GM23338 (cell line): Measurements from ENCODE around the gene ACP2. TPM values are rescaled to one million over a fixed set of nuclear protein-coding genes. Genes with fewer than 3 reads are reported as not detected.

Source experiments
- ATAC-seq: fragments of 200-7000 bp; cut with Tn5 transposase; 3 replicates; pipeline ENCODE4 v1.9.1; 2020
- DNase-seq: peaks from one replicate; pipeline ENCODE4 v3.0.0-alpha.2; 2015; ENCODE audit warnings: low spot score
- H2AFZ ChIP-seq: fragments of 200-600 bp; sonication (generic); 2 replicates; pipeline ENCODE4 v1.8.0; 2016; ENCODE audit warnings: antibody characterized with exemption, mild to moderate bottlenecking, moderate library complexity
- H3F3A ChIP-seq: fragments of 200-600 bp; sonication (generic); replicated peaks from 2 replicates; pipeline ENCODE4 v1.8.0; 2017; ENCODE audit warnings: antibody characterized with exemption, mixed run types, low read depth
- H3K27ac ChIP-seq: fragments of 200-600 bp; sonication (generic); 2 replicates; pipeline ENCODE4 v1.6.1; 2016; ENCODE audit warnings: low read depth
- H3K27me3 ChIP-seq: fragments of 200-600 bp; sonication (generic); 2 replicates; pipeline ENCODE4 v1.8.0; 2016; ENCODE audit warnings: mild to moderate bottlenecking, mixed run types, moderate library complexity; ENCODE audit not compliant: insufficient read depth
- H3K36me3 ChIP-seq: fragments of 200-600 bp; sonication (generic); 2 replicates; pipeline ENCODE4 v1.8.0; 2016; ENCODE audit warnings: mild to moderate bottlenecking; ENCODE audit not compliant: insufficient read depth
- H3K4me1 ChIP-seq: fragments of 200-600 bp; sonication (generic); 2 replicates; pipeline ENCODE4 v1.8.0; 2016; ENCODE audit warnings: mild to moderate bottlenecking, moderate library complexity; ENCODE audit not compliant: insufficient read depth
- H3K4me2 ChIP-seq: fragments of 200-600 bp; sonication (generic); 2 replicates; pipeline ENCODE4 v1.7.1; 2017; ENCODE audit warnings: mixed run types
- H3K4me3 ChIP-seq: fragments of 200-600 bp; sonication (generic); 2 replicates; pipeline ENCODE4 v1.6.1; 2016; ENCODE audit warnings: mixed run types
- H3K79me2 ChIP-seq: fragments of 200-600 bp; sonication (generic); replicated peaks from 2 replicates; pipeline ENCODE4 v1.8.0; 2017; ENCODE audit warnings: mild to moderate bottlenecking; ENCODE audit not compliant: insufficient read depth
- H3K9me2 ChIP-seq: fragments of 200-600 bp; sonication (generic); 2 replicates; pipeline ENCODE4 v1.8.0; 2017; ENCODE audit not compliant: insufficient read depth
- H4K20me1 ChIP-seq: fragments of 200-600 bp; sonication (generic); replicated peaks from 2 replicates; pipeline ENCODE4 v1.8.0; 2017; ENCODE audit warnings: mild to moderate bottlenecking; ENCODE audit not compliant: insufficient read depth
- H3K27ac Mint-ChIP-seq: 2 replicates; pipeline ENCODE4 v1.8.0; 2020; ENCODE audit warnings: inconsistent platforms, mild to moderate bottlenecking, moderate library complexity, mixed read lengths
- H3K27me3 Mint-ChIP-seq: 3 replicates; pipeline ENCODE4 v1.8.0; 2022; ENCODE audit warnings: low read depth, mild to moderate bottlenecking, moderate library complexity, mixed read lengths, inconsistent platforms; ENCODE audit not compliant: insufficient read depth, poor library complexity
- H3K36me3 Mint-ChIP-seq: 3 replicates; pipeline ENCODE4 v1.8.0; 2021; ENCODE audit warnings: low read depth, mild to moderate bottlenecking, inconsistent platforms, moderate library complexity, mixed read lengths
- H3K4me1 Mint-ChIP-seq: 3 replicates; pipeline ENCODE4 v1.8.0; 2020; ENCODE audit warnings: mild to moderate bottlenecking, inconsistent platforms, mixed read lengths
- H3K4me3 Mint-ChIP-seq: 3 replicates; pipeline ENCODE4 v1.8.0; 2021; ENCODE audit warnings: moderate library complexity, mild to moderate bottlenecking, inconsistent platforms, mixed read lengths
- H3K9me3 Mint-ChIP-seq: 3 replicates; pipeline ENCODE4 v1.8.0; 2020; ENCODE audit warnings: moderate library complexity, mild to moderate bottlenecking, inconsistent platforms, mixed read lengths
- CREB1 ChIP-seq: fragments of 250-450 bp; sonication (Bioruptor Pico); IDR thresholded peaks from 2 replicates; pipeline ENCODE4 v1.5.0; 2020; ENCODE audit warnings: low read depth, mild to moderate bottlenecking, moderate library complexity
- EZH2 ChIP-seq: fragments of 200-600 bp; sonication (generic); IDR thresholded peaks from one replicate; pipeline ENCODE4 v1.8.0; 2017; ENCODE audit warnings: antibody characterized with exemption, mild to moderate bottlenecking, low read depth; ENCODE audit not compliant: unreplicated experiment
- EZH2phosphoT487 ChIP-seq: fragments of 200-600 bp; sonication (generic); IDR thresholded peaks from one replicate; pipeline ENCODE4 v1.8.1; 2018; ENCODE audit warnings: antibody characterized with exemption; ENCODE audit not compliant: unreplicated experiment
- JUNB ChIP-seq: IDR thresholded peaks from one replicate; pipeline ENCODE4 v1.6.1; 2016; ENCODE audit warnings: antibody characterized with exemption; ENCODE audit not compliant: unreplicated experiment
- NANOG ChIP-seq: IDR thresholded peaks from 2 replicates; pipeline ENCODE4 v1.6.1; 2016; ENCODE audit warnings: antibody characterized with exemption, borderline replicate concordance
- POLR2AphosphoS5 ChIP-seq: IDR thresholded peaks from 2 replicates; pipeline ENCODE4 v1.6.1; 2016; ENCODE audit warnings: antibody characterized with exemption, low read depth
- STAT1 ChIP-seq: IDR thresholded peaks from one replicate; pipeline ENCODE4 v1.6.1; 2016; ENCODE audit warnings: antibody characterized with exemption; ENCODE audit not compliant: unreplicated experiment
- ZNF114 ChIP-seq: fragments of 250-450 bp; sonication (Bioruptor Pico); IDR thresholded peaks from 2 replicates; pipeline ENCODE4 v1.5.0; 2020; ENCODE audit warnings: mild to moderate bottlenecking, moderate library complexity
- ZNF331 ChIP-seq: fragments of 250-450 bp; sonication (Bioruptor Pico); IDR thresholded peaks from 2 replicates; pipeline ENCODE4 v1.5.0; 2020; ENCODE audit warnings: low read depth, mild to moderate bottlenecking, moderate library complexity
- polyA plus RNA-seq: library from polyadenylated mRNA; unstranded; fragments of >200 nt; fragmentation: Nextera tagmentation; extraction: Ambion mirVana; gene quantifications from 2 replicates; pipeline ENCODE4 v1.2.1, GENCODE V29; 2016
- total RNA-seq: library from RNA; depleted of rRNA; stranded (reverse); fragments of >200 nt; shearing (Covaris generic); gene quantifications from 2 replicates; pipeline ENCODE4 v1.2.3, GENCODE V29; 2014
- TF ChIP-seq, protein P1 (sequence below), 2 experiments: fragments of 200-600 bp in 1 of 2; sonication (generic) in 1 of 2; conservative IDR thresholded peaks; 2 replicates each; pipeline versions ENCODE4 v1.5.1 to v1.6.1; 2016 to 2017; ENCODE audit warnings: antibody characterized with exemption in 2 of 2, low read depth in 2 of 2, mild to moderate bottlenecking in 2 of 2, moderate library complexity in 1 of 2
- TF ChIP-seq, protein P2 (sequence below): IDR thresholded peaks from 2 replicates; pipeline ENCODE4 v1.6.1; 2016; ENCODE audit warnings: antibody characterized with exemption
- TF ChIP-seq, protein P3 (sequence below): IDR thresholded peaks from one replicate; pipeline ENCODE4 v1.6.1; 2018; ENCODE audit warnings: antibody characterized with exemption; ENCODE audit not compliant: unreplicated experiment
- TF ChIP-seq, protein P4 (sequence below): fragments of 250-450 bp; sonication (Bioruptor Pico); IDR thresholded peaks from 2 replicates; pipeline ENCODE4 v1.5.0; 2020; ENCODE audit warnings: mild to moderate bottlenecking, moderate library complexity

Gene ACP2
- total and polyA plus RNA-seq, 2 experiments from 2014 or later = 7.3 to 32.1 TPM

DNA sequence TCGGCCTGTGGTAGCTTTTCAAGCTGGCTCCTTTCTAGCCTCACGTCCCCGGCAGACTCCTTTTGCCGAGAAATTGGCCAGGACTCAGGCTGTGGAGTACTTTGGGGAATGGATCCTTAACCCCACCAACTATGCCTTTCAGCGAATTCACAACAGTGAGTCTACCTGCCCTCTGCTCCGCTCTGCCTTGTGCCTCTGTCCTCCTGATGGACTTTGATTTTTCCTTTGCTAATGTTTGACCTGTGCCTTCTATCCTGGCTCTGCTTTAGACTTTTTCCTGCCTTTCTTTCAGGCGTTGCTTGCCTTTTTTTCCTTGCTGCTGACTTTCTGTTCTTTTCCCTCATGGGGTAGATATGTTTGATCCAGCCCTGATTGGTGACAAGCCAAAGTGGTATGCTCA lies 33.8 kb upstream of the ACP2 start:
- no peak for ATAC-seq
- no peak overlapping the region for H3K4me2 ChIP-seq
- H3K27me3 ChIP-seq = no peaks in the 10 kb centered on the region
- H3K4me3 ChIP-seq = no peak overlapping the region
- TF ChIP-seq NANOG (no peak), ZNF114 (CRISPR knock-in tag) (no peak), EZH2 (no peak), CREB1 (CRISPR knock-in tag) (no peak), STAT1 (no peak), ZNF331 (CRISPR knock-in tag) (no peak), JUNB (no peak), POLR2AphosphoS5 (no peak), EZH2phosphoT487 (no peak)
- TF ChIP-seq, protein P1, sequence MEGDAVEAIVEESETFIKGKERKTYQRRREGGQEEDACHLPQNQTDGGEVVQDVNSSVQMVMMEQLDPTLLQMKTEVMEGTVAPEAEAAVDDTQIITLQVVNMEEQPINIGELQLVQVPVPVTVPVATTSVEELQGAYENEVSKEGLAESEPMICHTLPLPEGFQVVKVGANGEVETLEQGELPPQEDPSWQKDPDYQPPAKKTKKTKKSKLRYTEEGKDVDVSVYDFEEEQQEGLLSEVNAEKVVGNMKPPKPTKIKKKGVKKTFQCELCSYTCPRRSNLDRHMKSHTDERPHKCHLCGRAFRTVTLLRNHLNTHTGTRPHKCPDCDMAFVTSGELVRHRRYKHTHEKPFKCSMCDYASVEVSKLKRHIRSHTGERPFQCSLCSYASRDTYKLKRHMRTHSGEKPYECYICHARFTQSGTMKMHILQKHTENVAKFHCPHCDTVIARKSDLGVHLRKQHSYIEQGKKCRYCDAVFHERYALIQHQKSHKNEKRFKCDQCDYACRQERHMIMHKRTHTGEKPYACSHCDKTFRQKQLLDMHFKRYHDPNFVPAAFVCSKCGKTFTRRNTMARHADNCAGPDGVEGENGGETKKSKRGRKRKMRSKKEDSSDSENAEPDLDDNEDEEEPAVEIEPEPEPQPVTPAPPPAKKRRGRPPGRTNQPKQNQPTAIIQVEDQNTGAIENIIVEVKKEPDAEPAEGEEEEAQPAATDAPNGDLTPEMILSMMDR (conservative IDR thresholded peaks at IDR 0.05; ENCODE audit: low read depth in 2 of 2) = no peak
- TF ChIP-seq, protein P2, sequence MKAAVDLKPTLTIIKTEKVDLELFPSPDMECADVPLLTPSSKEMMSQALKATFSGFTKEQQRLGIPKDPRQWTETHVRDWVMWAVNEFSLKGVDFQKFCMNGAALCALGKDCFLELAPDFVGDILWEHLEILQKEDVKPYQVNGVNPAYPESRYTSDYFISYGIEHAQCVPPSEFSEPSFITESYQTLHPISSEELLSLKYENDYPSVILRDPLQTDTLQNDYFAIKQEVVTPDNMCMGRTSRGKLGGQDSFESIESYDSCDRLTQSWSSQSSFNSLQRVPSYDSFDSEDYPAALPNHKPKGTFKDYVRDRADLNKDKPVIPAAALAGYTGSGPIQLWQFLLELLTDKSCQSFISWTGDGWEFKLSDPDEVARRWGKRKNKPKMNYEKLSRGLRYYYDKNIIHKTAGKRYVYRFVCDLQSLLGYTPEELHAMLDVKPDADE = no peak
- TF ChIP-seq, protein P3, sequence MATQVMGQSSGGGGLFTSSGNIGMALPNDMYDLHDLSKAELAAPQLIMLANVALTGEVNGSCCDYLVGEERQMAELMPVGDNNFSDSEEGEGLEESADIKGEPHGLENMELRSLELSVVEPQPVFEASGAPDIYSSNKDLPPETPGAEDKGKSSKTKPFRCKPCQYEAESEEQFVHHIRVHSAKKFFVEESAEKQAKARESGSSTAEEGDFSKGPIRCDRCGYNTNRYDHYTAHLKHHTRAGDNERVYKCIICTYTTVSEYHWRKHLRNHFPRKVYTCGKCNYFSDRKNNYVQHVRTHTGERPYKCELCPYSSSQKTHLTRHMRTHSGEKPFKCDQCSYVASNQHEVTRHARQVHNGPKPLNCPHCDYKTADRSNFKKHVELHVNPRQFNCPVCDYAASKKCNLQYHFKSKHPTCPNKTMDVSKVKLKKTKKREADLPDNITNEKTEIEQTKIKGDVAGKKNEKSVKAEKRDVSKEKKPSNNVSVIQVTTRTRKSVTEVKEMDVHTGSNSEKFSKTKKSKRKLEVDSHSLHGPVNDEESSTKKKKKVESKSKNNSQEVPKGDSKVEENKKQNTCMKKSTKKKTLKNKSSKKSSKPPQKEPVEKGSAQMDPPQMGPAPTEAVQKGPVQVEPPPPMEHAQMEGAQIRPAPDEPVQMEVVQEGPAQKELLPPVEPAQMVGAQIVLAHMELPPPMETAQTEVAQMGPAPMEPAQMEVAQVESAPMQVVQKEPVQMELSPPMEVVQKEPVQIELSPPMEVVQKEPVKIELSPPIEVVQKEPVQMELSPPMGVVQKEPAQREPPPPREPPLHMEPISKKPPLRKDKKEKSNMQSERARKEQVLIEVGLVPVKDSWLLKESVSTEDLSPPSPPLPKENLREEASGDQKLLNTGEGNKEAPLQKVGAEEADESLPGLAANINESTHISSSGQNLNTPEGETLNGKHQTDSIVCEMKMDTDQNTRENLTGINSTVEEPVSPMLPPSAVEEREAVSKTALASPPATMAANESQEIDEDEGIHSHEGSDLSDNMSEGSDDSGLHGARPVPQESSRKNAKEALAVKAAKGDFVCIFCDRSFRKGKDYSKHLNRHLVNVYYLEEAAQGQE = no peak
- TF ChIP-seq, protein P4, sequence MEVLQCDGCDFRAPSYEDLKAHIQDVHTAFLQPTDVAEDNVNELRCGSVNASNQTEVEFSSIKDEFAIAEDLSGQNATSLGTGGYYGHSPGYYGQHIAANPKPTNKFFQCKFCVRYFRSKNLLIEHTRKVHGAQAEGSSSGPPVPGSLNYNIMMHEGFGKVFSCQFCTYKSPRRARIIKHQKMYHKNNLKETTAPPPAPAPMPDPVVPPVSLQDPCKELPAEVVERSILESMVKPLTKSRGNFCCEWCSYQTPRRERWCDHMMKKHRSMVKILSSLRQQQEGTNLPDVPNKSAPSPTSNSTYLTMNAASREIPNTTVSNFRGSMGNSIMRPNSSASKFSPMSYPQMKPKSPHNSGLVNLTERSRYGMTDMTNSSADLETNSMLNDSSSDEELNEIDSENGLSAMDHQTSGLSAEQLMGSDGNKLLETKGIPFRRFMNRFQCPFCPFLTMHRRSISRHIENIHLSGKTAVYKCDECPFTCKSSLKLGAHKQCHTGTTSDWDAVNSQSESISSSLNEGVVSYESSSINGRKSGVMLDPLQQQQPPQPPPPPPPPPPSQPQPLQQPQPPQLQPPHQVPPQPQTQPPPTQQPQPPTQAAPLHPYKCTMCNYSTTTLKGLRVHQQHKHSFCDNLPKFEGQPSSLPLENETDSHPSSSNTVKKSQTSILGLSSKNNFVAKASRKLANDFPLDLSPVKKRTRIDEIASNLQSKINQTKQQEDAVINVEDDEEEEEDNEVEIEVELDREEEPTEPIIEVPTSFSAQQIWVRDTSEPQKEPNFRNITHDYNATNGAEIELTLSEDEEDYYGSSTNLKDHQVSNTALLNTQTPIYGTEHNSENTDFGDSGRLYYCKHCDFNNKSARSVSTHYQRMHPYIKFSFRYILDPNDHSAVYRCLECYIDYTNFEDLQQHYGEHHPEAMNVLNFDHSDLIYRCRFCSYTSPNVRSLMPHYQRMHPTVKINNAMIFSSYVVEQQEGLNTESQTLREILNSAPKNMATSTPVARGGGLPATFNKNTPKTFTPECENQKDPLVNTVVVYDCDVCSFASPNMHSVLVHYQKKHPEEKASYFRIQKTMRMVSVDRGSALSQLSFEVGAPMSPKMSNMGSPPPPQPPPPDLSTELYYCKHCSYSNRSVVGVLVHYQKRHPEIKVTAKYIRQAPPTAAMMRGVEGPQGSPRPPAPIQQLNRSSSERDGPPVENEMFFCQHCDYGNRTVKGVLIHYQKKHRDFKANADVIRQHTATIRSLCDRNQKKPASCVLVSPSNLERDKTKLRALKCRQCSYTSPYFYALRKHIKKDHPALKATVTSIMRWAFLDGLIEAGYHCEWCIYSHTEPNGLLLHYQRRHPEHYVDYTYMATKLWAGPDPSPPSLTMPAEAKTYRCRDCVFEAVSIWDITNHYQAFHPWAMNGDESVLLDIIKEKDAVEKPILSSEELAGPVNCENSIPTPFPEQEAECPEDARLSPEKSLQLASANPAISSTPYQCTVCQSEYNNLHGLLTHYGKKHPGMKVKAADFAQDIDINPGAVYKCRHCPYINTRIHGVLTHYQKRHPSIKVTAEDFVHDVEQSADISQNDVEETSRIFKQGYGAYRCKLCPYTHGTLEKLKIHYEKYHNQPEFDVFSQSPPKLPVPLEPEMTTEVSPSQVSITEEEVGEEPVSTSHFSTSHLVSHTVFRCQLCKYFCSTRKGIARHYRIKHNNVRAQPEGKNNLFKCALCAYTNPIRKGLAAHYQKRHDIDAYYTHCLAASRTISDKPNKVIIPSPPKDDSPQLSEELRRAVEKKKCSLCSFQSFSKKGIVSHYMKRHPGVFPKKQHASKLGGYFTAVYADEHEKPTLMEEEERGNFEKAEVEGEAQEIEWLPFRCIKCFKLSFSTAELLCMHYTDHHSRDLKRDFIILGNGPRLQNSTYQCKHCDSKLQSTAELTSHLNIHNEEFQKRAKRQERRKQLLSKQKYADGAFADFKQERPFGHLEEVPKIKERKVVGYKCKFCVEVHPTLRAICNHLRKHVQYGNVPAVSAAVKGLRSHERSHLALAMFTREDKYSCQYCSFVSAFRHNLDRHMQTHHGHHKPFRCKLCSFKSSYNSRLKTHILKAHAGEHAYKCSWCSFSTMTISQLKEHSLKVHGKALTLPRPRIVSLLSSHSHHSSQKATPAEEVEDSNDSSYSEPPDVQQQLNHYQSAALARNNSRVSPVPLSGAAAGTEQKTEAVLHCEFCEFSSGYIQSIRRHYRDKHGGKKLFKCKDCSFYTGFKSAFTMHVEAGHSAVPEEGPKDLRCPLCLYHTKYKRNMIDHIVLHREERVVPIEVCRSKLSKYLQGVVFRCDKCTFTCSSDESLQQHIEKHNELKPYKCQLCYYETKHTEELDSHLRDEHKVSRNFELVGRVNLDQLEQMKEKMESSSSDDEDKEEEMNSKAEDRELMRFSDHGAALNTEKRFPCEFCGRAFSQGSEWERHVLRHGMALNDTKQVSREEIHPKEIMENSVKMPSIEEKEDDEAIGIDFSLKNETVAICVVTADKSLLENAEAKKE (CRISPR knock-in tag) = no peak
- Mint-ChIP-seq H3K4me3 (no peak overlapping the region), H3K27ac (no peak overlapping the region), H3K27me3 (no peaks in the 10 kb centered on the region), H3K9me3 (no peaks in the 10 kb centered on the region), H3K36me3 (peaks cover 76% of the 10 kb centered on the region), H3K4me1 (peaks cover 14% of the 10 kb centered on the region)
- DNase-seq = no peak
- peaks cover 5% of the 10 kb centered on the region; the same call in 1 of the 2 replicates for H4K20me1 ChIP-seq
- peaks cover 51% of the 10 kb centered on the region for H3K36me3 ChIP-seq
- no peaks in the 10 kb centered on the region for H3K4me1 ChIP-seq
- H3K27ac ChIP-seq = no peak overlapping the region
- H3K9me2 ChIP-seq = no peaks in the 10 kb centered on the region
- H3F3A ChIP-seq = no peaks in the 10 kb centered on the region
- no peaks in the 10 kb centered on the region for H3K79me2 ChIP-seq
- H2AFZ ChIP-seq = no peak overlapping the region
